ENCODE measurements around the gene RHEB. TPM values are rescaled to one million over a fixed set of nuclear protein-coding genes. Genes with fewer than 3 reads are reported as not detected.

The RHEB gene
- total and polyA plus RNA-seq, 2 of the 13 experiments (the other 11 are each of a cell fraction or from before 2014, with no cell fraction given), result 55.0 to 77.6 TPM

DNA sequence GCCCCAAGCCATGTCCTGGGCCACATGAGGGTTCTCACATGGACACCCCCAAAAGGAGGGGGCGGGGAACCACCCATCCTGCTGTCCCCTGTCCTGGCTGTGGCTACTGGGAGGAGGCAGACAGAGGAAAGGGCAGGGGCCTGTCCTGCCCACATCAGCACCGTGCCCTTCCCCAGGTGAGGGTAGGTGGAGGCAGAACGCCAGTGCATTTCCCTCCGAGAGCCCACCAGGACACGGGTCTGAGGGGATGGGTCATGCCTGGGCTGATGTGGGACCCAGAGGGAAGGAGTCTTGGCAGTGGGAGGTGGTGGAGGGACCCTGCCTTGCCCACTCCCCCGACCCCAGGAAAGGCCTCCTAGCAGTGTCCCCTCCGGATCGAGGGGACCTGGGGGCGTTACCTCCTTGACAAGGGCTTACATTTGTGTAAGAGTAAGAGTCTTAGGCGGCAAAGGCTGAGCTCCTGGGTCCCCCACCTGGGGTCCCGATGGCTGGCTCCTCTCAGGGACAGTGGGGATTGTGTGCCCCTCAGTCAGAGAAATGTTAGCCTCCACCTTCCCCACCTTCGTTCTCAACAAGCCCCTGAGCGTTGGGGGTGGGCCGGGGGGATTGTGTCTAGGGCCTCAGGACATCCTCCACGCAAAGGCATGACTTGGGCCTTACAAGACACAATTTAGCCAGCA lies 85.8 kb downstream of the RHEB start:
- Histone ChIP-seq H3K27ac (ENCODE audit: extremely low read length, insufficient read depth, low read length) (no peak overlapping the region), H3K4me3 (replicated peaks in 1 of 3; ENCODE audit: insufficient read depth in 1 of 3, low read depth in 2 of 3, low read length in 3 of 3) (no peak overlapping the region), H3K4me2 (ENCODE audit: low read depth, low read length) (no peak overlapping the region), H3K79me2 (ENCODE audit: insufficient read depth, low read length) (no peaks in the 10 kb centered on the region), H3K4me1 (ENCODE audit: insufficient read depth, low read length) (no peaks in the 10 kb centered on the region), H2AFZ (ENCODE audit: low read length) (no peak overlapping the region), H3K9ac (ENCODE audit: insufficient read depth, low read depth, low read length) (no peak overlapping the region), H3K9me3 (ENCODE audit: low read length) (no peaks in the 10 kb centered on the region), H4K20me1 (ENCODE audit: insufficient read depth, low read length) (no peaks in the 10 kb centered on the region), H3K36me3 (replicated peaks in 1 of 2; ENCODE audit: control insufficient read depth in 1 of 2, insufficient read depth in 2 of 2, low read length in 2 of 2) (no peaks in the 10 kb centered on the region), H3K27me3 (ENCODE audit: control insufficient read depth in 1 of 2, insufficient read depth in 2 of 2, low read length in 2 of 2) (peaks cover 14 to 73% of the 10 kb centered on the region in 2 experiments)
- no peak for ATAC-seq
- TF ChIP-seq KLF13 (CRISPR knock-in tag; IDR thresholded peaks at IDR 0.05), result no peak
- TF ChIP-seq, protein P1, sequence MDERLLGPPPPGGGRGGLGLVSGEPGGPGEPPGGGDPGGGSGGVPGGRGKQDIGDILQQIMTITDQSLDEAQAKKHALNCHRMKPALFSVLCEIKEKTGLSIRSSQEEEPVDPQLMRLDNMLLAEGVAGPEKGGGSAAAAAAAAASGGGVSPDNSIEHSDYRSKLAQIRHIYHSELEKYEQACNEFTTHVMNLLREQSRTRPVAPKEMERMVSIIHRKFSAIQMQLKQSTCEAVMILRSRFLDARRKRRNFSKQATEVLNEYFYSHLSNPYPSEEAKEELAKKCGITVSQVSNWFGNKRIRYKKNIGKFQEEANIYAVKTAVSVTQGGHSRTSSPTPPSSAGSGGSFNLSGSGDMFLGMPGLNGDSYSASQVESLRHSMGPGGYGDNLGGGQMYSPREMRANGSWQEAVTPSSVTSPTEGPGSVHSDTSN (CRISPR knock-in tag; IDR thresholded peaks at IDR 0.05), result no peak
- TF ChIP-seq, protein P2, sequence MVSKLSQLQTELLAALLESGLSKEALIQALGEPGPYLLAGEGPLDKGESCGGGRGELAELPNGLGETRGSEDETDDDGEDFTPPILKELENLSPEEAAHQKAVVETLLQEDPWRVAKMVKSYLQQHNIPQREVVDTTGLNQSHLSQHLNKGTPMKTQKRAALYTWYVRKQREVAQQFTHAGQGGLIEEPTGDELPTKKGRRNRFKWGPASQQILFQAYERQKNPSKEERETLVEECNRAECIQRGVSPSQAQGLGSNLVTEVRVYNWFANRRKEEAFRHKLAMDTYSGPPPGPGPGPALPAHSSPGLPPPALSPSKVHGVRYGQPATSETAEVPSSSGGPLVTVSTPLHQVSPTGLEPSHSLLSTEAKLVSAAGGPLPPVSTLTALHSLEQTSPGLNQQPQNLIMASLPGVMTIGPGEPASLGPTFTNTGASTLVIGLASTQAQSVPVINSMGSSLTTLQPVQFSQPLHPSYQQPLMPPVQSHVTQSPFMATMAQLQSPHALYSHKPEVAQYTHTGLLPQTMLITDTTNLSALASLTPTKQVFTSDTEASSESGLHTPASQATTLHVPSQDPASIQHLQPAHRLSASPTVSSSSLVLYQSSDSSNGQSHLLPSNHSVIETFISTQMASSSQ (IDR thresholded peaks at IDR 0.05; ENCODE audit: low read depth), result no peak
- TF ChIP-seq, protein P2 (CRISPR knock-in tag; IDR thresholded peaks at IDR 0.05; ENCODE audit: borderline replicate concordance), result no peak
- TF ChIP-seq, protein P3, sequence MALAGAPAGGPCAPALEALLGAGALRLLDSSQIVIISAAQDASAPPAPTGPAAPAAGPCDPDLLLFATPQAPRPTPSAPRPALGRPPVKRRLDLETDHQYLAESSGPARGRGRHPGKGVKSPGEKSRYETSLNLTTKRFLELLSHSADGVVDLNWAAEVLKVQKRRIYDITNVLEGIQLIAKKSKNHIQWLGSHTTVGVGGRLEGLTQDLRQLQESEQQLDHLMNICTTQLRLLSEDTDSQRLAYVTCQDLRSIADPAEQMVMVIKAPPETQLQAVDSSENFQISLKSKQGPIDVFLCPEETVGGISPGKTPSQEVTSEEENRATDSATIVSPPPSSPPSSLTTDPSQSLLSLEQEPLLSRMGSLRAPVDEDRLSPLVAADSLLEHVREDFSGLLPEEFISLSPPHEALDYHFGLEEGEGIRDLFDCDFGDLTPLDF (CRISPR knock-in tag; IDR thresholded peaks at IDR 0.05), result no peak
- TF ChIP-seq PCBP2 (optimal IDR thresholded peaks at IDR 0.05; ENCODE audit: low read depth, low read length, poor library complexity, severe bottlenecking), result no peak
- no peak for TF ChIP-seq CBX2 (IDR thresholded peaks at IDR 0.05; ENCODE audit: low read depth, low read length)
- TF ChIP-seq CBX2 (CRISPR knock-in tag; IDR thresholded peaks at IDR 0.05; ENCODE audit: low read depth), result no peak
- DNase-seq (ENCODE audit: low spot score), result no peak
- in situ Hi-C loops (cut with HindIII; ENCODE audit: extremely low pct_ligation_motif_present, low pct_unique_long_range_greater_than_20kb), result no loop called here
- 0% methylated on average over 3 of the region's 15 CpGs for WGBS (ENCODE audit: low lambda C conversion rate)
- FAIRE-seq, result no peak
- POLR2A ChIA-PET, result no interaction called here
- CTCF ChIA-PET (ENCODE audit: low intra/inter-chr PET ratio, low total read pairs), result no interaction called here
- intact Hi-C loops (cut with micrococcal nuclease; ENCODE audit: unreplicated experiment), result no loop called here
- no TSS peak for BruUV-seq (replicated peaks)

All from HepG2 (cell line).